Measurements from ENCODE around the gene INIP. TPM values are rescaled to one million over a fixed set of nuclear protein-coding genes. Genes with fewer than 3 reads are reported as not detected.

INIP gene
- total and polyA plus RNA-seq, 9 of the 15 experiments (the other 6 are each of a cell fraction or from before 2014, with no cell fraction given) = 11.9 to 87.9 (median 37.3) TPM

DNA sequence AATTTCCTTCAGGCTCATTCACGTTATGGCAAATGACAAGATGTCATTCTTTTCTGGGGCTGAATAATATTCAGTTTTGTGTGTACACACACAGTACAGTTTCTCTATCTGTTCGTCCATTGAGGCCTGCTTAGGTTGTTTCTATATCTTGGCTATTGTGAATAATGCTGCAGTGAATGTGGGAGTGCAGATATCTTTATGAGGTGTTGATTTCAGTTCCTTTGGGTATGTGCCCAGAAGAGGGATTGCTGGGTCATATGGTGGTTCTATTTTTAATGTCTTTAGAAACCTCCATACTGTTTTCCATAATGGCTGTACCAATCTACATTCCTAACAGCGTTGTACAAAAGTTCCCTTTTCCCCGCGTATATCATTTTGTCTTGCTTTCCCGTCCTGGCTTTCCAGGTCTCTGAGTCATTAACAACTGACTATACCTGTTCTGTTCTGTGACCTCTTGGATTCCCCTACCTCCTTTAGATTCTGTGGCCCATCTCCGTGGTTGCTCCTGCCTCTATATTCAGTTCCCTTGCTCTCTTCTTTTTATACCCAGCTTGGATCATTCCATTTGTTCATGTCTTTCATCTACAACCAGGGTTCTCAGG, 39.5 kb upstream of the INIP start:
- intact Hi-C loops (cut with micrococcal nuclease) = no loop called here
- H3K79me2 ChIP-seq (ENCODE audit: control insufficient read depth, insufficient read depth, low read length) = no peaks in the 10 kb centered on the region
- 0 out of 2 replicates have a peak overlapping the region, but pooled peaks have one; percentile 1 for H2AFZ ChIP-seq (ENCODE audit: low read depth, low read length)
- ChIA-PET POLR2A (interaction anchor here (0.6 kb wide), 1 partner anchor 17 kb away, joined by 3 read pairs; no protein-coding TSS in a partner anchor), CTCF (ENCODE audit: low intra/inter-chr PET ratio) (no interaction called here)
- ATAC-seq (no peak), DNase-seq (ENCODE audit: extremely low read depth in 1 of 4, low spot score in 3 of 4) (no peak), FAIRE-seq (no peak)
- no peaks in the 10 kb centered on the region for H3K36me3 ChIP-seq (ENCODE audit: control insufficient read depth, insufficient read depth, low read length)
- no peaks in the 10 kb centered on the region for H3K9me3 ChIP-seq (replicated peaks; ENCODE audit: control insufficient read depth, insufficient read depth, low read depth, low read length)
- no peak overlapping the region for H3K27ac ChIP-seq (ENCODE audit: extremely low read depth, low read depth, low read length)
- H3K27me3 ChIP-seq (ENCODE audit: control insufficient read depth in 2 of 2, insufficient read depth in 2 of 2, low read length in 2 of 2) = no peaks in the 10 kb centered on the region
- no peaks in the 10 kb centered on the region for H3K9me1 ChIP-seq (ENCODE audit: control insufficient read depth, insufficient read depth, low read length)
- no TSS peak for BruUV-seq (replicated peaks)
- no peak overlapping the region for H3K4me2 ChIP-seq (ENCODE audit: insufficient read depth, low read length)
- H3K4me3 ChIP-seq = no peak overlapping the region
- H4K20me1 ChIP-seq (replicated peaks; ENCODE audit: control insufficient read depth, insufficient read depth, low read length) = peaks cover 7% of the 10 kb centered on the region; the same call in 1 of the 2 replicates
- peaks cover 0 to 15% of the 10 kb centered on the region in 2 experiments; a peak in 3 of 5 replicates for H3K4me1 ChIP-seq (replicated peaks in 1 of 2; ENCODE audit: control insufficient read depth in 2 of 2, insufficient read depth in 2 of 2, low read length in 2 of 2)
- 39% methylated on average over 7 of the region's 7 CpGs for WGBS (ENCODE audit: insufficient coverage, low coverage, missing lambda C conversion rate)
- H3K9ac ChIP-seq (ENCODE audit: insufficient read depth in 1 of 2, low read depth in 2 of 2, low read length in 2 of 2) = no peak overlapping the region
- in situ Hi-C loops (cut with MboI) = no loop called here
- no peak for TF ChIP-seq ZNF584 (CRISPR knock-in tag; IDR thresholded peaks at IDR 0.05; ENCODE audit: low read depth)
- TF ChIP-seq MEIS2 (IDR thresholded peaks at IDR 0.05; ENCODE audit: partially characterized antibody) = peak; percentile 16
- TF ChIP-seq, protein P1, sequence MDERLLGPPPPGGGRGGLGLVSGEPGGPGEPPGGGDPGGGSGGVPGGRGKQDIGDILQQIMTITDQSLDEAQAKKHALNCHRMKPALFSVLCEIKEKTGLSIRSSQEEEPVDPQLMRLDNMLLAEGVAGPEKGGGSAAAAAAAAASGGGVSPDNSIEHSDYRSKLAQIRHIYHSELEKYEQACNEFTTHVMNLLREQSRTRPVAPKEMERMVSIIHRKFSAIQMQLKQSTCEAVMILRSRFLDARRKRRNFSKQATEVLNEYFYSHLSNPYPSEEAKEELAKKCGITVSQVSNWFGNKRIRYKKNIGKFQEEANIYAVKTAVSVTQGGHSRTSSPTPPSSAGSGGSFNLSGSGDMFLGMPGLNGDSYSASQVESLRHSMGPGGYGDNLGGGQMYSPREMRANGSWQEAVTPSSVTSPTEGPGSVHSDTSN (CRISPR knock-in tag; IDR thresholded peaks at IDR 0.05; ENCODE audit: low read depth) = no peak
- TF ChIP-seq, protein P1 (tag; conservative IDR thresholded peaks at IDR 0.05; ENCODE audit: low read depth) = 0 out of 2 replicates have a peak, but pooled peaks have one; percentile 49
- 0 out of 2 replicates have a peak, but pooled peaks have one; percentile 4 for TF ChIP-seq NCOR1 (IDR thresholded peaks at IDR 0.05)
